ENCODE measurements around the gene UBE2L3. TPM values are rescaled to one million over a fixed set of nuclear protein-coding genes. Genes with fewer than 3 reads are reported as not detected.
A peak's percentile ranks its signal among the peaks of the same experiment; 100 is the strongest.

Gene UBE2L3
- total RNA-seq, 2 donors from 2014 or later: 74.6 to 79.4 TPM

- no peak overlapping the region for H3K27ac Mint-ChIP-seq
- TF ChIP-seq CTCF (conservative IDR thresholded peaks at IDR 0.05): no peak
- no peak overlapping the region for H3K4me3 Mint-ChIP-seq
Observed at GRCh38 chr22:21611210-21611977, 43.9 kb downstream of the UBE2L3 start.

GRCh38 chr22:21612858-21613257 is 45.3 kb downstream of the UBE2L3 start:
- Mint-ChIP-seq H3K4me1 (no peaks in the 10 kb centered on the region), H3K4me3 (no peak overlapping the region), H3K27me3 (ENCODE audit: insufficient read depth) (no peaks in the 10 kb centered on the region), H3K9me3 (no peaks in the 10 kb centered on the region), H3K36me3 (ENCODE audit: low read depth) (peaks cover 67% of the 10 kb centered on the region), H3K27ac (peak overlapping the region; percentile 66)
- WGBS, 2 experiments (ENCODE audit: insufficient coverage in 1 of 2, insufficient read length in 1 of 2): 89 to 97% methylated on average over 7 of the region's 7 CpGs
- H3K4me1 ChIP-seq (ENCODE audit: control insufficient read depth, insufficient read depth, low read length): no peaks in the 10 kb centered on the region
- peak; percentile 57 for DNase-seq
- H3K27me3 ChIP-seq (ENCODE audit: control insufficient read depth, insufficient read depth, low read length, poor library complexity, severe bottlenecking): no peaks in the 10 kb centered on the region
- no peak overlapping the region for H3K9ac ChIP-seq (ENCODE audit: extremely low read depth, low read length, poor library complexity, severe bottlenecking)
- no peak for TF ChIP-seq CTCF (conservative IDR thresholded peaks at IDR 0.05)
- peaks cover 58% of the 10 kb centered on the region for H3K36me3 ChIP-seq (ENCODE audit: control insufficient read depth, insufficient read depth, low read length)
- no peak overlapping the region for H3K4me3 ChIP-seq (ENCODE audit: low read length)
- no peaks in the 10 kb centered on the region for H3K9me3 ChIP-seq (ENCODE audit: control insufficient read depth, low read length)
- no peak overlapping the region for H3K27ac ChIP-seq (ENCODE audit: low read depth, low read length)

More at GRCh38 chr22:21611210-21611977, 43.9 kb downstream of the UBE2L3 start:
- no peak for DNase-seq
- peaks cover 73% of the 10 kb centered on the region for H3K36me3 Mint-ChIP-seq (ENCODE audit: low read depth)
- no peaks in the 10 kb centered on the region for H3K9me3 ChIP-seq (ENCODE audit: control insufficient read depth, low read length)
- no peaks in the 10 kb centered on the region for H3K27me3 Mint-ChIP-seq (ENCODE audit: insufficient read depth)
- H3K4me1 ChIP-seq (ENCODE audit: control insufficient read depth, insufficient read depth, low read length): no peaks in the 10 kb centered on the region
- H3K36me3 ChIP-seq (ENCODE audit: control insufficient read depth, insufficient read depth, low read length): peaks cover 66% of the 10 kb centered on the region
- no peaks in the 10 kb centered on the region for H3K27me3 ChIP-seq (ENCODE audit: control insufficient read depth, insufficient read depth, low read length, poor library complexity, severe bottlenecking)
- no peak overlapping the region for H3K9ac ChIP-seq (ENCODE audit: extremely low read depth, low read length, poor library complexity, severe bottlenecking)
- H3K4me1 Mint-ChIP-seq: peaks cover 3% of the 10 kb centered on the region
- no peaks in the 10 kb centered on the region for H3K9me3 Mint-ChIP-seq
- H3K27ac ChIP-seq (ENCODE audit: low read depth, low read length): no peak overlapping the region
- H3K4me3 ChIP-seq (ENCODE audit: low read length): no peak overlapping the region
- 93 to 100% methylated on average over 4 of the region's 4 CpGs for WGBS, 2 experiments (ENCODE audit: insufficient coverage in 1 of 2, insufficient read length in 1 of 2)

- peaks cover 58% of the 10 kb centered on the region for H3K36me3 ChIP-seq (ENCODE audit: control insufficient read depth, insufficient read depth, low read length)
- no peak overlapping the region for H3K27ac ChIP-seq (ENCODE audit: low read depth, low read length)
- DNase-seq: no peak
Observed at GRCh38 chr22:21613553-21614233, 46.2 kb downstream of the UBE2L3 start.

More at GRCh38 chr22:21613553-21614233, 46.2 kb downstream of the UBE2L3 start:
- no peaks in the 10 kb centered on the region for H3K4me1 ChIP-seq (ENCODE audit: control insufficient read depth, insufficient read depth, low read length)
- peaks cover 63% of the 10 kb centered on the region for H3K36me3 Mint-ChIP-seq (ENCODE audit: low read depth)
- H3K4me1 Mint-ChIP-seq: no peaks in the 10 kb centered on the region
- no peak for TF ChIP-seq CTCF (conservative IDR thresholded peaks at IDR 0.05)
- H3K9me3 ChIP-seq (ENCODE audit: control insufficient read depth, low read length): no peaks in the 10 kb centered on the region
- WGBS, 2 experiments (ENCODE audit: insufficient coverage in 1 of 2, insufficient read length in 1 of 2): 91 to 100% methylated on average over 2 to 4 of the region's 4 CpGs
- no peak overlapping the region for H3K9ac ChIP-seq (ENCODE audit: extremely low read depth, low read length, poor library complexity, severe bottlenecking)
- H3K4me3 Mint-ChIP-seq: no peak overlapping the region
- no peaks in the 10 kb centered on the region for H3K27me3 Mint-ChIP-seq (ENCODE audit: insufficient read depth)
- H3K27ac Mint-ChIP-seq: no peak overlapping the region
- no peaks in the 10 kb centered on the region for H3K27me3 ChIP-seq (ENCODE audit: control insufficient read depth, insufficient read depth, low read length, poor library complexity, severe bottlenecking)
- H3K9me3 Mint-ChIP-seq: no peaks in the 10 kb centered on the region
- no peak overlapping the region for H3K4me3 ChIP-seq (ENCODE audit: low read length)

Data from endodermal cell (in vitro differentiated cells).